ENCODE measurements around the gene LCNL1.

GRCh38 chr9:136982232-136983051 is at the start of gene LCNL1:
- TF ChIP-seq, protein P1, sequence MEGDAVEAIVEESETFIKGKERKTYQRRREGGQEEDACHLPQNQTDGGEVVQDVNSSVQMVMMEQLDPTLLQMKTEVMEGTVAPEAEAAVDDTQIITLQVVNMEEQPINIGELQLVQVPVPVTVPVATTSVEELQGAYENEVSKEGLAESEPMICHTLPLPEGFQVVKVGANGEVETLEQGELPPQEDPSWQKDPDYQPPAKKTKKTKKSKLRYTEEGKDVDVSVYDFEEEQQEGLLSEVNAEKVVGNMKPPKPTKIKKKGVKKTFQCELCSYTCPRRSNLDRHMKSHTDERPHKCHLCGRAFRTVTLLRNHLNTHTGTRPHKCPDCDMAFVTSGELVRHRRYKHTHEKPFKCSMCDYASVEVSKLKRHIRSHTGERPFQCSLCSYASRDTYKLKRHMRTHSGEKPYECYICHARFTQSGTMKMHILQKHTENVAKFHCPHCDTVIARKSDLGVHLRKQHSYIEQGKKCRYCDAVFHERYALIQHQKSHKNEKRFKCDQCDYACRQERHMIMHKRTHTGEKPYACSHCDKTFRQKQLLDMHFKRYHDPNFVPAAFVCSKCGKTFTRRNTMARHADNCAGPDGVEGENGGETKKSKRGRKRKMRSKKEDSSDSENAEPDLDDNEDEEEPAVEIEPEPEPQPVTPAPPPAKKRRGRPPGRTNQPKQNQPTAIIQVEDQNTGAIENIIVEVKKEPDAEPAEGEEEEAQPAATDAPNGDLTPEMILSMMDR (IDR thresholded peaks at IDR 0.05) = no peak
- TF ChIP-seq POLR2A (IDR thresholded peaks at IDR 0.05) = no peak

Data from lower leg skin (tissue), 3 donors.